PC-9 (cell line): ENCODE results near the gene IREB2. TPM values are rescaled to one million over a fixed set of nuclear protein-coding genes. Genes with fewer than 3 reads are reported as not detected.

Experiments used
- Bru-seq: library from RNA; stranded (reverse); fragments of 400-500 nt; gene quantifications from one replicate; lab custom pipeline; 2021; lab: Mats Ljungman, UMichigan
- BruChase-seq, 2 experiments: library from RNA; stranded (reverse); fragments of 400-500 nt; gene quantifications; one replicate each; lab custom pipeline; 2021; lab: Mats Ljungman, UMichigan
- BruUV-seq: library from RNA; stranded (reverse); fragments of 400-500 nt; replicated peaks from 2 replicates; lab custom pipeline; 2021; lab: Mats Ljungman, UMichigan
- CTCF ChIA-PET: fragments of 300-600 bp; sonication (Branson Sonifier 250); formaldehyde crosslinking; loops from one replicate; lab custom pipeline; 2022; ENCODE audit warnings: antibody characterized with exemption; lab: Charles Lee
- POLR2A ChIA-PET: fragments of 300-600 bp; sonication (Branson Sonifier 250); formaldehyde crosslinking; loops from one replicate; lab custom pipeline; 2022; ENCODE audit warnings: antibody characterized with exemption; ENCODE audit not compliant: unreplicated experiment; lab: Charles Lee
- DNase-seq, 2 experiments: peaks; one replicate each; pipeline versions ENCODE4 v3.0.0 to v3.0.0-alpha.2; 2015 to 2022; ENCODE audit warnings: mixed read lengths in 1 of 2
- H2AFZ ChIP-seq: fragments of 200-600 bp; sonication (generic); 2 replicates; pipeline ENCODE4 v1.8.1; 2017; ENCODE audit warnings: antibody characterized with exemption
- H3F3A ChIP-seq: fragments of 200-600 bp; sonication (generic); 2 replicates; pipeline ENCODE4 v1.8.1; 2017; ENCODE audit warnings: antibody characterized with exemption, mild to moderate bottlenecking, low read depth; ENCODE audit not compliant: insufficient read depth
- H3K27ac ChIP-seq: fragments of 200-600 bp; sonication (generic); 2 replicates; pipeline ENCODE4 v1.6.1; 2016; ENCODE audit warnings: mixed run types
- H3K27me3 ChIP-seq: fragments of 200-600 bp; sonication (generic); 2 replicates; pipeline ENCODE4 v1.6.1; 2016; ENCODE audit warnings: low read depth, mixed run types; ENCODE audit not compliant: insufficient read depth
- H3K36me3 ChIP-seq: fragments of 200-600 bp; sonication (generic); 2 replicates; pipeline ENCODE4 v1.6.1; 2016; ENCODE audit warnings: low read depth, mixed run types
- H3K4me1 ChIP-seq: fragments of 200-600 bp; sonication (generic); replicated peaks from 2 replicates; pipeline ENCODE4 v1.6.1; 2016; ENCODE audit warnings: mixed run types; ENCODE audit not compliant: insufficient read depth
- H3K4me2 ChIP-seq: fragments of 200-600 bp; sonication (generic); 2 replicates; pipeline ENCODE4 v1.6.1; 2017; ENCODE audit warnings: mixed run types
- H3K4me3 ChIP-seq: fragments of 200-600 bp; sonication (generic); 2 replicates; pipeline ENCODE4 v1.6.1; 2016; ENCODE audit warnings: mixed run types
- H3K79me2 ChIP-seq: fragments of 200-600 bp; sonication (generic); 2 replicates; pipeline ENCODE4 v1.6.1; 2017; ENCODE audit warnings: low read depth, mixed run types
- H3K9me2 ChIP-seq: fragments of 200-600 bp; sonication (generic); 2 replicates; pipeline ENCODE4 v1.8.1; 2017; ENCODE audit warnings: mild to moderate bottlenecking; ENCODE audit not compliant: insufficient read depth
- H3K9me3 ChIP-seq: fragments of 200-600 bp; sonication (generic); 2 replicates; pipeline ENCODE4 v1.8.1; 2016; ENCODE audit warnings: low read depth; ENCODE audit not compliant: insufficient read depth
- H4K20me1 ChIP-seq: fragments of 200-600 bp; sonication (generic); 2 replicates; pipeline ENCODE4 v1.8.1; 2017; ENCODE audit not compliant: insufficient read depth
- EZH2 ChIP-seq: fragments of 200-600 bp; sonication (generic); IDR thresholded peaks from 2 replicates; pipeline ENCODE4 v1.8.0; 2017; ENCODE audit warnings: antibody characterized with exemption, low read depth
- intact Hi-C: fragments of 100-400 bp; cut with micrococcal nuclease; formaldehyde crosslinking; loops from one replicate; pipeline ENCODE4 v1.10.0; 2022; ENCODE audit not compliant: unreplicated experiment
- long read RNA-seq: library from polyadenylated mRNA; stranded (forward); transcript quantifications from one replicate; pipeline ENCODE4 v2.0.0, GENCODE V29; 2022
- total RNA-seq: library from RNA; stranded (reverse); gene quantifications from 2 replicates; pipeline ENCODE4 v1.2.3, GENCODE V29; 2021
- TF ChIP-seq, protein P1 (sequence below): fragments of 200-600 bp; sonication (generic); conservative IDR thresholded peaks from 2 replicates; pipeline ENCODE4 v1.6.1; 2017; ENCODE audit warnings: mixed run types, antibody characterized with exemption, mild to moderate bottlenecking, moderate library complexity

Gene IREB2, protein sequence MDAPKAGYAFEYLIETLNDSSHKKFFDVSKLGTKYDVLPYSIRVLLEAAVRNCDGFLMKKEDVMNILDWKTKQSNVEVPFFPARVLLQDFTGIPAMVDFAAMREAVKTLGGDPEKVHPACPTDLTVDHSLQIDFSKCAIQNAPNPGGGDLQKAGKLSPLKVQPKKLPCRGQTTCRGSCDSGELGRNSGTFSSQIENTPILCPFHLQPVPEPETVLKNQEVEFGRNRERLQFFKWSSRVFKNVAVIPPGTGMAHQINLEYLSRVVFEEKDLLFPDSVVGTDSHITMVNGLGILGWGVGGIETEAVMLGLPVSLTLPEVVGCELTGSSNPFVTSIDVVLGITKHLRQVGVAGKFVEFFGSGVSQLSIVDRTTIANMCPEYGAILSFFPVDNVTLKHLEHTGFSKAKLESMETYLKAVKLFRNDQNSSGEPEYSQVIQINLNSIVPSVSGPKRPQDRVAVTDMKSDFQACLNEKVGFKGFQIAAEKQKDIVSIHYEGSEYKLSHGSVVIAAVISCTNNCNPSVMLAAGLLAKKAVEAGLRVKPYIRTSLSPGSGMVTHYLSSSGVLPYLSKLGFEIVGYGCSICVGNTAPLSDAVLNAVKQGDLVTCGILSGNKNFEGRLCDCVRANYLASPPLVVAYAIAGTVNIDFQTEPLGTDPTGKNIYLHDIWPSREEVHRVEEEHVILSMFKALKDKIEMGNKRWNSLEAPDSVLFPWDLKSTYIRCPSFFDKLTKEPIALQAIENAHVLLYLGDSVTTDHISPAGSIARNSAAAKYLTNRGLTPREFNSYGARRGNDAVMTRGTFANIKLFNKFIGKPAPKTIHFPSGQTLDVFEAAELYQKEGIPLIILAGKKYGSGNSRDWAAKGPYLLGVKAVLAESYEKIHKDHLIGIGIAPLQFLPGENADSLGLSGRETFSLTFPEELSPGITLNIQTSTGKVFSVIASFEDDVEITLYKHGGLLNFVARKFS
- total RNA-seq (48.8 and 49.0 TPM in 2 replicates), Bru-seq, nascent RNA (percentile 94 among the genes with signal in this experiment), BruChase-seq, experiment 1, labeled RNA remaining after a 2-hour chase (percentile 91 among the genes with signal in this experiment), BruChase-seq, experiment 2, labeled RNA remaining after a 6-hour chase (percentile 88 among the genes with signal in this experiment)
- long read RNA-seq, full-length matches to known transcripts: 4 of 12 reads
- long read RNA-seq, partial matches to known transcripts: 1 of 12 reads
- long read RNA-seq, other reads (novel, unspliced or antisense): 7 of 12 reads

DNA sequence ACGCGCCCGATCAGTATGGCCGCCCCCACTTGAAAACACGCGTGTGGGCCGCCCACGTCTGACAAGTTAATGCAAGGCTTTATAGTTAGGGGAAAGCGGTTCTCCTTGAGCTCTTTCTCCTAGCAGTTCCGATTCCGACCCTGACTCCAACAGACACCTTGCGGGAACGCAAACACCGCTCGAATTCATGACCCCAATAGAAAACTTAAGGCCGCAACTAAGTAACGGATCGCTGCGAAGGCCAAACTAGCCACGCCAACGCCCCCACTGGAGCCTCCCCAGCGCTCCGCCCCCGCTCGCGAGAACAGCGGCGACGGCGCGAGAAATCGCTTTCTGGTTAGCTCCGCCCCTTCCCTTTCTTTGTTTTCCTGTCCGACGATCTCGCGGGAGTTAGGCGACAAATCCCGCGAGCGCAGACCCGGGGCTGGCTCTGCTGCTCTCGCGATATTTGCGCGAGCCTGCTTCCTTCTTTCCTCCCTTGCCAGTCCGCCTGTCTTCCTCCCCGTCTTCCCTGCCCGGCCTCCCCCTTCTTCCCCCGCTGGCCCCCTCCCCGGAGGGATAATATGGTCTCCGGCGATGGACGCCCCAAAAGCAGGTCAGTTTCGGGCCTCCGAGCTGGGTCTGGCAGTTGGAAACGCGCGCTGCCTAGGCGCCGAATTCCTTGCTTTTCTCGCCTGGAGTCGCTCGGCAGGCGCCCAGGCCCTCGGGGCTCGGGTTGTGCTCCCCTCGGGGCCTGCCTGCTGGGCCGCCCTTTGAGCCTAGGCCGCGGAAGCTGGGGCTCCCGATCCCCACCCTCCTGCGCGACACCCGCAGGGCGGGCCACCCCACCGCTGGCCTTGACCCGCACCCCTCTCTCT is at the start of gene IREB2:
Gene IREB2, plus strand, starts transcription at position 455 of the 857 bp plus-strand sequence. Its CDS starts 122 bp downstream, at position 577.
- BruUV-seq: TSS peak; percentile 57
- no peaks in the 10 kb centered on the region for H3K9me2 ChIP-seq

GRCh38 chr15:78388865-78389264 is 49.2 kb upstream of the IREB2 start:
- no peaks in the 10 kb centered on the region for H3K9me3 ChIP-seq
- no peak for TF ChIP-seq EZH2
- TF ChIP-seq, protein P1, sequence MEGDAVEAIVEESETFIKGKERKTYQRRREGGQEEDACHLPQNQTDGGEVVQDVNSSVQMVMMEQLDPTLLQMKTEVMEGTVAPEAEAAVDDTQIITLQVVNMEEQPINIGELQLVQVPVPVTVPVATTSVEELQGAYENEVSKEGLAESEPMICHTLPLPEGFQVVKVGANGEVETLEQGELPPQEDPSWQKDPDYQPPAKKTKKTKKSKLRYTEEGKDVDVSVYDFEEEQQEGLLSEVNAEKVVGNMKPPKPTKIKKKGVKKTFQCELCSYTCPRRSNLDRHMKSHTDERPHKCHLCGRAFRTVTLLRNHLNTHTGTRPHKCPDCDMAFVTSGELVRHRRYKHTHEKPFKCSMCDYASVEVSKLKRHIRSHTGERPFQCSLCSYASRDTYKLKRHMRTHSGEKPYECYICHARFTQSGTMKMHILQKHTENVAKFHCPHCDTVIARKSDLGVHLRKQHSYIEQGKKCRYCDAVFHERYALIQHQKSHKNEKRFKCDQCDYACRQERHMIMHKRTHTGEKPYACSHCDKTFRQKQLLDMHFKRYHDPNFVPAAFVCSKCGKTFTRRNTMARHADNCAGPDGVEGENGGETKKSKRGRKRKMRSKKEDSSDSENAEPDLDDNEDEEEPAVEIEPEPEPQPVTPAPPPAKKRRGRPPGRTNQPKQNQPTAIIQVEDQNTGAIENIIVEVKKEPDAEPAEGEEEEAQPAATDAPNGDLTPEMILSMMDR: no peak
- H3K4me2 ChIP-seq: no peak overlapping the region
- no peak overlapping the region for H3K4me3 ChIP-seq
- no peaks in the 10 kb centered on the region for H3K9me2 ChIP-seq
- POLR2A ChIA-PET: no interaction called here
- H3K27me3 ChIP-seq: peaks cover 53% of the 10 kb centered on the region
- H4K20me1 ChIP-seq: no peaks in the 10 kb centered on the region
- no peaks in the 10 kb centered on the region for H3K36me3 ChIP-seq
- H3F3A ChIP-seq: no peaks in the 10 kb centered on the region
- no peaks in the 10 kb centered on the region for H3K79me2 ChIP-seq
- intact Hi-C loops: no loop called here
- CTCF ChIA-PET: interaction anchor here (0.9 kb wide), 1 partner anchor 34 kb away, joined by 3 read pairs; no protein-coding TSS in a partner anchor
- no TSS peak for BruUV-seq
- no peaks in the 10 kb centered on the region for H3K4me1 ChIP-seq
- no peak for DNase-seq
- H2AFZ ChIP-seq: no peak overlapping the region
- H3K27ac ChIP-seq: no peak overlapping the region

More for the DNA sequence above, at the start of gene IREB2:
- Histone ChIP-seq H3K36me3 (peaks cover 28% of the 10 kb centered on the region), H2AFZ (peak within 1 kb of the TSS; percentile 98), H3K4me3 (peak within 1 kb of the TSS; percentile 80), H3K79me2 (peaks cover 48% of the 10 kb centered on the region), H3F3A (peaks cover 9% of the 10 kb centered on the region; the same call in 1 of the 2 replicates), H3K4me1 (peaks cover 14% of the 10 kb centered on the region), H4K20me1 (peaks cover 18% of the 10 kb centered on the region), H3K9me3 (no peaks in the 10 kb centered on the region), H3K27me3 (no peaks in the 10 kb centered on the region), H3K4me2 (peak within 1 kb of the TSS; percentile 94), H3K27ac (peak within 1 kb of the TSS; percentile 71)
- CTCF ChIA-PET: no interaction called here
- intact Hi-C loops: no loop called here
- POLR2A ChIA-PET: interaction anchor here (0.6 to 0.7 kb wide), 5 partner anchors 10 to 227 kb away, joined by 3 to 6 read pairs (median 4); no protein-coding TSS in a partner anchor
- DNase-seq: peak; percentile 89 to 98
- TF ChIP-seq, protein P1: no peak
- TF ChIP-seq EZH2: no peak
